Measurements from ENCODE around the gene ENPP6.

- no peak for TF ChIP-seq EZH2 (IDR thresholded peaks at IDR 0.05; ENCODE audit: low read length, unreplicated experiment)
- TF ChIP-seq, protein P1, sequence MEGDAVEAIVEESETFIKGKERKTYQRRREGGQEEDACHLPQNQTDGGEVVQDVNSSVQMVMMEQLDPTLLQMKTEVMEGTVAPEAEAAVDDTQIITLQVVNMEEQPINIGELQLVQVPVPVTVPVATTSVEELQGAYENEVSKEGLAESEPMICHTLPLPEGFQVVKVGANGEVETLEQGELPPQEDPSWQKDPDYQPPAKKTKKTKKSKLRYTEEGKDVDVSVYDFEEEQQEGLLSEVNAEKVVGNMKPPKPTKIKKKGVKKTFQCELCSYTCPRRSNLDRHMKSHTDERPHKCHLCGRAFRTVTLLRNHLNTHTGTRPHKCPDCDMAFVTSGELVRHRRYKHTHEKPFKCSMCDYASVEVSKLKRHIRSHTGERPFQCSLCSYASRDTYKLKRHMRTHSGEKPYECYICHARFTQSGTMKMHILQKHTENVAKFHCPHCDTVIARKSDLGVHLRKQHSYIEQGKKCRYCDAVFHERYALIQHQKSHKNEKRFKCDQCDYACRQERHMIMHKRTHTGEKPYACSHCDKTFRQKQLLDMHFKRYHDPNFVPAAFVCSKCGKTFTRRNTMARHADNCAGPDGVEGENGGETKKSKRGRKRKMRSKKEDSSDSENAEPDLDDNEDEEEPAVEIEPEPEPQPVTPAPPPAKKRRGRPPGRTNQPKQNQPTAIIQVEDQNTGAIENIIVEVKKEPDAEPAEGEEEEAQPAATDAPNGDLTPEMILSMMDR (conservative IDR thresholded peaks at IDR 0.05; ENCODE audit: low read depth, low read length): peak; percentile 81
- TF ChIP-seq EZH2phosphoT487 (IDR thresholded peaks at IDR 0.05; ENCODE audit: borderline replicate concordance, low read length): no peak
Observed at GRCh38 chr4:184263910-184264732, 46.4 kb upstream of the ENPP6 start.

Data from PC-3 (cell line).